HT1080 (cell line): Measurements from ENCODE around the gene PPARA. TPM values are rescaled to one million over a fixed set of nuclear protein-coding genes. Genes with fewer than 3 reads are reported as not detected.

Source experiments
- DNase-seq: peaks from one replicate; pipeline ENCODE4 v3.0.0-alpha.2; 2015; ENCODE audit warnings: low read depth
- total RNA-seq: library from RNA; depleted of rRNA; stranded (reverse); fragments of >200 nt; shearing (Covaris generic); gene quantifications from 2 replicates; pipeline ENCODE4 v1.2.3, GENCODE V29; 2014

The PPARA gene
- total RNA-seq, 1 experiment from 2014 or later = 4.3 TPM

DNA sequence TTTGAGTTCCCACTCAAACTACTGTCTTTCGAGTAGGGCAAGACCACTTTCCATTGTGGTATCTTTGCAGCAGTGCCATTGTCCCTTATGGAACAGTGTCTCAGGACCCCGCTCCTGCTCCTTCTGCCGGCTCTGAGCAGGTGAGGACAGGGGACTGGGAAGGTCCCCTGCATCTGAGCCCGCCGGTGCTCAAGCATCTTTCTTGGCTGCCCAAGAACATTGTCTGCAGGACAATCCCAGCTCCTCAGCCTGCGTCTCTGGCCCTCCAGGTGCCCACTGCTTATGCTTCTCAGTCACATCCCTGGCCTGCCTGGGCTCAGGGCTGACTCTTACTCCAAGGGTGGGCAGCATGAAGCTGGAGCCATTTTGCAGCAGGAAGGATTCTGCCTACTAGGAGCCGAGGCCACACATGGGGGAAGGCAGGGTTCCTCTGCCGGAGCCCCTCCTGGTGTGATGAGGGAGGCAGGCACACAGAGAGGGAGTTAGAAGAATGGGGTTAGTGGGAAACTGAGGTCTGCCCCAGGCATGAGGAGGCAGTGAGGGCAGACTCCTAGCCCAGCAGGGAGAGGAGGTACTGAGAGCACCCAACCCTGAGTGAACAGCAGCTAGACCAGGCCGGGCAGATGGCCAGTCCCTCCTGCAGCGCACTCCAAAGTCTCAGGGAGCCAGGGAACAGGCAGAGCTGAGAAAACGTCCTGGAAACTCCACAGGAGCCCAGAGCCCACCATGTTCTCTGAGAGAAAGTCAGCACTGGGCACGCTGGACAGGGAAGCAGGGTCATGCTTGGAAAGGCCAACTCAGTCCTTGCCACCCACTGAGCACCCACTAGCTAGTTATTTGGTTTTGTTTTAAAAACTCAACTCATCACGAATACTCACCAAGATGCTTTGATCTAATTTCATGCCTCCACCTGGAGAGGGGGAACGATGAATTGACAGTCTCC, 7.5 kb upstream of the PPARA start:
- DNase-seq = no peak

GRCh38 chr22:46143491-46144147, 6.7 kb upstream of the PPARA start:
- no peak for DNase-seq

- no peak for DNase-seq
Measured at GRCh38 chr22:46145361-46145851, 4.9 kb upstream of the PPARA start.

- DNase-seq = no peak
Measured at GRCh38 chr22:46145896-46146295, 4.4 kb upstream of the PPARA start.

GRCh38 chr22:46146329-46146728, 4.0 kb upstream of the PPARA start:
- DNase-seq = no peak

DNA sequence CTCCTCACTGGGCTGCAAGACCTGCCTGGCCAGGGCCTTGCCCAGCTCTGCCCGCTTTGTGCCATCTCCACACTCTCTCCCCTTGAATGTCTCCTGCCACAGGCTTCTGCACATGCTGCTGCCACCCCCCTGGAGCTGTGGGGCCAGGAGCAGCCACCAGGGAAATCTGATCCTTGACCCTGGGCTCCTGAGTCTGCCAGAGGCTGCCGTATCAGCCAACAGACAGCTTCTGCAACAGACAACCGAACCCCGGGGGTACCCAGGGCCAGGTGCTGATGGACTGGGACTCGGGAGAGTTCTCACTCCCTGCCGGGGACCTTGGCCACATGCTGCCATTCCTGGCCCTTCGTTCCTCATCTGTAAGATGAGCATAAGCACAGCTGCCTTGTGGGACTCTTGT, 3.3 kb upstream of the PPARA start:
- no peak for DNase-seq

DNA sequence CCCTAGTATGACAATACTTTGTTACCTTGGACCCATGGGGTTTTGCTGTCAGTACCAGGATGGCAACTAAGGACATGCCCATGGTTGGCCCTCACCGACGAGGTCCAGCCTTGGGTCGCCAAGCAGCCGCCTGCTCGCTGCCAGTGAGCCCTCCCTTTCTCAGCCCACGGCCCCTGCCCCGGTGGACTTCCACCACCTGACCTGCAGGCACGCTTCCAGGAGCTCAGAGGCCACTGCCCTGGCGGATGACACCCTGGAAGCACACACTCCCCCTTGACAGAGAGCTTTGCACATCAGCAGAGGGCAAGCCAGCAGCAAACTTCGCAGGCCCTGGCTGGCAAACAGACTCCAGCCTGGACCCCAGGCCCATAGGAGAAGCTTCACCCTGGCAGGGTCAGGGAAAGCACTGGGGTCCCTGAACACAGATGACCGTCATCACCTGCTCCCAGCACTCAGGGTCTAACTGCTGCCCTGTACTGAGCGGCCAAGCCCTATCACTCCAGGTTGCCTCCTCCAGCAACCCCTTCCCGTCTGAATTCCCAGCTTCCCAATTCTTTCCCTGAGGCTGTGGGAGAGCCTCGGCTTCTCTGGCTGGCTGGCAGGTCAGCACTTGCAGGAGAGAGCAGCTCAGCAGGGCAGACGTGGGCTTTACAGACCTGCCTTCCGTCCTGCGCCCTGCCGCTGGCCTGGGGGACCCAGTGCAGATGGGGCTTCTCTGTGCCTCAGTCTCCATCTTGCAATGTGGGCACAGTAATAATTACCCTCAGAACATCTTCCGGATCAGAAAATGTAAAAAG, 2.7 kb upstream of the PPARA start:
- no peak for DNase-seq

GRCh38 chr22:46148336-46148735, 2.0 kb upstream of the PPARA start:
- DNase-seq = no peak

GRCh38 chr22:46148816-46149511, 1.4 kb upstream of the PPARA start:
- DNase-seq = no peak

DNA sequence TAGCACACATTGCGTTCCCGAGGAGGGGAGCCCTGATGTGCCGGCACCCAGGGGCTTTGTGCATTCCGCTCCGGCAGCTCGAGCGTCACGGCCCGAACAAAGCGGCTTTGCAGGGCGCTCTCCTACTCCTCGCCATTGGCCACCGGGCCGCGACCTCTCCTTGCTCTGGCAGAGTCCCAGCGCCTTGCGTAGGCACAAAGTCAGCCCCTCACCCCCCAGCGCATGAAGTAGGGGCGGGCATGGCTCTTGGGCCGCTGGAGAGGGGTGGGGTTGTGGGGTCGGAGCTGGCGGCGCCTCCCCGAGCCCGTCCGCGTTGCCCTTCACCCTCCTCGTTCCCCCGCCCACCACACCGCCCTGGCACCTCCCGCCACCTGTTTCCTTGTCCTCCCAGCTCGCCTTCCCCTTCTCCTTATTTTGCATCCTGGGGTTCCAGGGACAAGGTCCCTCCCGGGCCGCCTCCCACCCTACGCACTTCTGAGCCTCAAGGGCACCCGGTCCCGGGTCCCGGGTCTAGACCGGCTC, 753 bp upstream of the PPARA start:
- no peak for DNase-seq

GRCh38 chr22:46150655-46151477, 540 bp downstream of the PPARA start:
- DNase-seq = no peak

DNA sequence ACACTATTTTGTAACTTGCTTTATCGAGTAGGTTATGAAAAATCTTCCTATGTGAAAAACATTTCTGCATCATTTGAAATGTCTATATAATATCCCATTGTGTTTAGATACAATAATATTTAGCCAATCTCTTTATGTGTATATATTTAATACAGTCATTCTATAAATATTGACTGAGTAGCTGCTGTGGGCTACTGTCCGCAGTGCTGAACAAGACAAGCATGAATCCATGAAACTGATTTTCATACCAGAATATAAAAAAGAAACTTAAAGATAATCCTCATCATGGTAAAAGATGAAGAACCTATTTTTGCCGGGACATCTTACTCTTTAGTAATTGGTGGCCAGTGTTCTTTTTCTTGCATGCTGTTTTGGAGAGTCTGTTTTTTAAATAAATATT, 3.6 kb downstream of the PPARA start:
- no peak for DNase-seq

GRCh38 chr22:46156031-46156430, 5.7 kb downstream of the PPARA start:
- DNase-seq = no peak

GRCh38 chr22:46158283-46158682, 8.0 kb downstream of the PPARA start:
- no peak for DNase-seq

DNA sequence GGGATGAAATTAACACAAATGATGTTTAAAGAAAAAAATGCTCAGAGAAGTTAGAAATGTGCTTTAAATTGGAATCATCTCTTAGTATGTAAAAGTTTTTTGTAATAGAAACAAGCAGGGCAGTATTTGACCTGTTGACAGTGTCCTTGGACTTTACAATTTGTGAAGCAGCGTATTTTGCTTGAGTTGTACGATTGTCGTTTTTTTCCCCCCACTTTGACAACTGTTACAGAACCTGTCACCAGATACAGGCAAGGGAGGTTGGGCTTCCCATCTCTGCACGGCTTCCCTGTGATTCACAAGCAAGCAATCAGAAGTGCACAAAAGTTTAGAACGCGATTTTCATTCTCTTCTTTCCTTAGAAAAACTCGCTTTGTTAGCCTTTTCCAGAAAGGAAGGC, 8.9 kb downstream of the PPARA start:
- DNase-seq = no peak

- DNase-seq = no peak
Measured at GRCh38 chr22:46159777-46160176, 9.5 kb downstream of the PPARA start.

GRCh38 chr22:46162285-46162684, 12.0 kb downstream of the PPARA start:
- no peak for DNase-seq

GRCh38 chr22:46162771-46163556, 12.6 kb downstream of the PPARA start:
- DNase-seq = no peak

DNA sequence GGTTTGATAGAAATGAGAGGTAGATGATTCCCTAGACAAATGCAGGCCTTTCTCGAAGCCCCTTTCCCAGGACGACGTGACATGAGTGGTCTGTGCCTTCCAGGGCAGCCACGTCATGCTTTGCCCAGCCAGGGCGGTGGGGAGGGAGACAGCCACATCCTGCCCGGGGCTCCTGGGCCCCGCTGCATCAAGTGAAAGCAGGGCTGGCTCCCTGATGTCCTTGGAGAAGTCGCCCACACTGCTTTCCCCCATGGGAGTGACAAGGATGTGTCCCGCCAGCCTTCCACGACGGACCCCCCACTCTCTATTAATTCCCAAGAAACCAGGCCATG, 13.2 kb downstream of the PPARA start:
- no peak for DNase-seq
